ENCODE measurements around the gene PEMT. TPM values are rescaled to one million over a fixed set of nuclear protein-coding genes. Genes with fewer than 3 reads are reported as not detected.
"Not testable (repeated sequence)": the region's sequence is repeated elsewhere in the genome, so short reads cannot be mapped to it uniquely, and the experiment has no call there.

The PEMT gene, protein sequence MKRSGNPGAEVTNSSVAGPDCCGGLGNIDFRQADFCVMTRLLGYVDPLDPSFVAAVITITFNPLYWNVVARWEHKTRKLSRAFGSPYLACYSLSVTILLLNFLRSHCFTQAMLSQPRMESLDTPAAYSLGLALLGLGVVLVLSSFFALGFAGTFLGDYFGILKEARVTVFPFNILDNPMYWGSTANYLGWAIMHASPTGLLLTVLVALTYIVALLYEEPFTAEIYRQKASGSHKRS
- total RNA-seq: 10 to 100 TPM; 11.4 to 12.0 TPM
- 12.4 TPM for polyA plus RNA-seq (2013, experiment 1 of 2)
- polyA plus RNA-seq (2013, experiment 2 of 2): 11.5 TPM
- total RNA-seq: 1.6 to 24.1 (median 5.3) reads per million in 172 experiments

- POLR2A ChIA-PET: interaction anchor here (0.6 to 1.7 kb wide), 12 partner anchors 37 to 1176 kb away, joined by 3 to 5 read pairs (median 3); partner anchors contain the start of genes ALKBH5, COPS3, DRC3 and DRG2
- Mint-ChIP-seq H3K27me3 (no peaks in the 10 kb centered on the region), H3K9me3 (no peaks in the 10 kb centered on the region), H3K4me3 (peak within 1 kb of the TSS; percentile 89), H3K27ac (peak within 1 kb of the TSS; percentile 92), H3K36me3 (ENCODE audit: low read depth) (peaks cover 4% of the 10 kb centered on the region), H3K4me1 (ENCODE audit: low read depth) (peaks cover 21% of the 10 kb centered on the region)
- Histone ChIP-seq H3K27me3 (ENCODE audit: control insufficient read depth in 1 of 2, insufficient read depth in 2 of 2, low read length in 2 of 2) (no peaks in the 10 kb centered on the region), H3K27ac (ENCODE audit: low read depth in 1 of 2, low read length in 2 of 2) (peak within 1 kb of the TSS; percentile 81 to 85), H3K36me3 (ENCODE audit: insufficient read depth, low read length) (no peaks in the 10 kb centered on the region), H3K4me3 (ENCODE audit: low read length) (peak within 1 kb of the TSS; percentile 64), H3K9me3 (ENCODE audit: control insufficient read depth in 1 of 2, insufficient read depth in 1 of 2, low read length in 2 of 2) (no peaks in the 10 kb centered on the region), H3K4me1 (ENCODE audit: insufficient read depth, low read length) (peaks cover 25% of the 10 kb centered on the region)
- TF ChIP-seq CTCF (IDR thresholded peaks at IDR 0.05): no peak
- intact Hi-C loops (cut with DNase I, micrococcal nuclease): loop anchor here in 1 of 2 experiments (2.0 to 5.0 kb wide), 9 partner anchors 115 to 934 kb away; partner anchors contain the start of genes ALKBH5, COPS3, DRG2 and MED9
- peak; percentile 84 to 98 (median 91) for DNase-seq
- CTCF ChIA-PET: interaction anchor here (0.5 to 2.9 kb wide), 3 partner anchors 22 to 438 kb away, joined by 4 to 12 read pairs (median 9); partner anchors contain the start of gene RASD1
- ATAC-seq (ENCODE audit: poor library complexity): peak; percentile 87
Measured at GRCh38 chr17:17591355-17592298, at the start of gene PEMT. TSS of gene PEMT (minus strand) at chr17:17591708. CDS start at chr17:17591626, 82 bp downstream.

GRCh38 chr17:17639661-17640270 lies 48.3 kb upstream of the PEMT start:
- H3K27ac Mint-ChIP-seq; H3K27ac ChIP-seq (ENCODE audit: low read depth in 1 of 2, low read length in 2 of 2); POLR2A ChIA-PET: not testable (repeated sequence)

GRCh38 chr17:17638467-17638866 lies 47.0 kb upstream of the PEMT start:
- Histone ChIP-seq H3K9me3 (ENCODE audit: control insufficient read depth in 1 of 2, insufficient read depth in 1 of 2, low read length in 2 of 2) (no peaks in the 10 kb centered on the region), H3K4me3 (ENCODE audit: low read length) (no peak overlapping the region), H3K36me3 (ENCODE audit: insufficient read depth, low read length) (no peaks in the 10 kb centered on the region), H3K27me3 (ENCODE audit: control insufficient read depth in 1 of 2, insufficient read depth in 2 of 2, low read length in 2 of 2) (no peaks in the 10 kb centered on the region), H3K4me1 (ENCODE audit: insufficient read depth, low read length) (peaks cover 4% of the 10 kb centered on the region), H3K27ac (ENCODE audit: low read depth in 1 of 2, low read length in 2 of 2) (no peak overlapping the region)
- ChIA-PET POLR2A (no interaction called here), CTCF (no interaction called here)
- H3K4me1 Mint-ChIP-seq (ENCODE audit: low read depth): no peaks in the 10 kb centered on the region
- intact Hi-C loops (cut with DNase I, micrococcal nuclease): no loop called here
- H3K27me3 Mint-ChIP-seq: no peaks in the 10 kb centered on the region
- TF ChIP-seq CTCF (IDR thresholded peaks at IDR 0.05): no peak
- DNase-seq: no peak
- no peak for ATAC-seq (ENCODE audit: poor library complexity)
- H3K9me3 Mint-ChIP-seq: no peaks in the 10 kb centered on the region
- H3K4me3 Mint-ChIP-seq: no peak overlapping the region
- no peaks in the 10 kb centered on the region for H3K36me3 Mint-ChIP-seq (ENCODE audit: low read depth)
- no peak overlapping the region for H3K27ac Mint-ChIP-seq

More at GRCh38 chr17:17639661-17640270, 48.3 kb upstream of the PEMT start:
- H3K4me1 ChIP-seq (ENCODE audit: insufficient read depth, low read length); H3K36me3 Mint-ChIP-seq (ENCODE audit: low read depth); H3K4me3 Mint-ChIP-seq; H3K9me3 Mint-ChIP-seq; H3K4me3 ChIP-seq (ENCODE audit: low read length); H3K36me3 ChIP-seq (ENCODE audit: insufficient read depth, low read length); ATAC-seq (ENCODE audit: poor library complexity); H3K27me3 ChIP-seq (ENCODE audit: control insufficient read depth in 1 of 2, insufficient read depth in 2 of 2, low read length in 2 of 2); H3K4me1 Mint-ChIP-seq (ENCODE audit: low read depth); H3K27me3 Mint-ChIP-seq; H3K9me3 ChIP-seq (ENCODE audit: control insufficient read depth in 1 of 2, insufficient read depth in 1 of 2, low read length in 2 of 2); CTCF ChIA-PET; intact Hi-C loops (cut with DNase I, micrococcal nuclease): not testable (repeated sequence)
- DNase-seq: peak in 2 of 14 experiments; percentile 15 to 26

Measured in CD4-positive, alpha-beta T cell (primary cell).